SK-N-MC (cell line): Measurements from ENCODE around the gene MTA2.

Source experiments
- EZH2 ChIP-seq: fragments of 200-600 bp; sonication (generic); IDR thresholded peaks from one replicate; pipeline ENCODE4 v1.6.1; 2017; ENCODE audit warnings: antibody characterized with exemption
- POLR2AphosphoS5 ChIP-seq: IDR thresholded peaks from 2 replicates; pipeline ENCODE4 v1.6.1; 2012; ENCODE audit warnings: mild to moderate bottlenecking, low read depth, low read length, borderline replicate concordance

- TF ChIP-seq EZH2 (no peak), POLR2AphosphoS5 (peak; percentile 70)
These were observed 20.2 kb upstream of the MTA2 start, which contains the start of gene B3GAT3 for GRCh38 chr11:62621567-62622470.
